NCI-H146 treated with DMSO at 0.1 percent for 48 hours (cell line): Measurements from ENCODE around the gene NID1.
"Not testable (repeated sequence)": the region's sequence is repeated elsewhere in the genome, so short reads cannot be mapped to it uniquely, and the experiment has no call there.

ENCODE experiments used
- DNase-seq: peaks from one replicate; lab custom pipeline; 2025; ENCODE audit not compliant: unreplicated experiment; lab: John Stamatoyannopoulos, UW

Gene NID1

GRCh38 chr1:236096660-236097482, 32.0 kb upstream of the NID1 start:
- not testable (repeated sequence) for DNase-seq

GRCh38 chr1:236095705-236096520, 31.0 kb upstream of the NID1 start:
- DNase-seq = no peak

GRCh38 chr1:236092899-236093298, 28.0 kb upstream of the NID1 start:
- DNase-seq = no peak

GRCh38 chr1:236091933-236092318, 27.0 kb upstream of the NID1 start:
- DNase-seq = no peak

GRCh38 chr1:236090741-236091147, 25.9 kb upstream of the NID1 start:
- DNase-seq = no peak

- no peak for DNase-seq
Measured at GRCh38 chr1:236089046-236089773, 24.3 kb upstream of the NID1 start.

- DNase-seq = no peak
Measured at GRCh38 chr1:236086537-236086936, 21.6 kb upstream of the NID1 start.

- no peak for DNase-seq
Measured at GRCh38 chr1:236085545-236086159, 20.8 kb upstream of the NID1 start.

- no peak for DNase-seq
Measured at GRCh38 chr1:236084386-236084730, 19.5 kb upstream of the NID1 start.

- no peak for DNase-seq
Measured at GRCh38 chr1:236083650-236084385, 18.9 kb upstream of the NID1 start.

- DNase-seq = no peak
Measured at GRCh38 chr1:236082526-236082925, 17.6 kb upstream of the NID1 start.

GRCh38 chr1:236081546-236082227, 16.8 kb upstream of the NID1 start:
- no peak for DNase-seq

- DNase-seq = no peak
Measured at GRCh38 chr1:236079703-236080102, 14.8 kb upstream of the NID1 start.

GRCh38 chr1:236078993-236079392, 14.1 kb upstream of the NID1 start:
- no peak for DNase-seq

GRCh38 chr1:236078077-236078476, 13.2 kb upstream of the NID1 start:
- DNase-seq = not testable (repeated sequence)

GRCh38 chr1:236075848-236076247, 11.0 kb upstream of the NID1 start:
- DNase-seq = no peak

- no peak for DNase-seq
Measured at GRCh38 chr1:236073307-236073897, 8.5 kb upstream of the NID1 start.

GRCh38 chr1:236072001-236072400, 7.1 kb upstream of the NID1 start:
- DNase-seq = no peak

GRCh38 chr1:236070753-236071152, 5.9 kb upstream of the NID1 start:
- no peak for DNase-seq

GRCh38 chr1:236069796-236070195, 4.9 kb upstream of the NID1 start:
- DNase-seq = no peak
